SK-N-SH treated with all-trans-retinoic acid at 6 μM for 48 hours (cell line): Measurements from ENCODE around the gene IRF7.
"Not testable (repeated sequence)": the region's sequence is repeated elsewhere in the genome, so short reads cannot be mapped to it uniquely, and the experiment has no call there.

Experiments used
- ATAC-seq: fragments of 200-7000 bp; cut with Tn5 transposase; 3 replicates; pipeline ENCODE4 v1.9.1; 2020; ENCODE audit warnings: mild to moderate bottlenecking, moderate library complexity
- BACH2 ChIP-seq: fragments of 250-450 bp; sonication (Bioruptor Pico); IDR thresholded peaks from 2 replicates; pipeline ENCODE4 v1.9.0; 2021; ENCODE audit warnings: mild to moderate bottlenecking, borderline replicate concordance
- CREB5 ChIP-seq: fragments of 250-450 bp; sonication (Bioruptor Pico); IDR thresholded peaks from 2 replicates; pipeline ENCODE4 v1.5.1; 2020; ENCODE audit warnings: low read depth, mild to moderate bottlenecking, moderate library complexity
- CSDC2 ChIP-seq: fragments of 250-450 bp; sonication (Bioruptor Pico); IDR thresholded peaks from 2 replicates; pipeline ENCODE4 v1.5.0; 2020; ENCODE audit warnings: mild to moderate bottlenecking, moderate library complexity
- CSRNP3 ChIP-seq: fragments of 250-450 bp; sonication (Bioruptor Pico); IDR thresholded peaks from 2 replicates; pipeline ENCODE4 v1.5.1; 2021; ENCODE audit warnings: mild to moderate bottlenecking, moderate library complexity
- ESRRG ChIP-seq: fragments of 250-450 bp; sonication (Bioruptor Pico); IDR thresholded peaks from 2 replicates; pipeline ENCODE4 v1.6.1; 2021; ENCODE audit warnings: mild to moderate bottlenecking
- GLIS3 ChIP-seq: fragments of 250-450 bp; sonication (Bioruptor Pico); IDR thresholded peaks from 2 replicates; pipeline ENCODE4 v1.5.0; 2020; ENCODE audit warnings: mild to moderate bottlenecking, moderate library complexity
- ISL1 ChIP-seq: fragments of 250-450 bp; sonication (Bioruptor Pico); IDR thresholded peaks from 2 replicates; pipeline ENCODE4 v2.1.2; 2022; ENCODE audit warnings: mild to moderate bottlenecking, moderate library complexity
- PPARA ChIP-seq: fragments of 250-450 bp; sonication (Bioruptor Pico); IDR thresholded peaks from 2 replicates; pipeline ENCODE4 v1.5.0; 2020; ENCODE audit warnings: mild to moderate bottlenecking, borderline replicate concordance
- RARB ChIP-seq: fragments of 250-450 bp; sonication (Bioruptor Pico); IDR thresholded peaks from 2 replicates; pipeline ENCODE4 v1.8.0; 2021; ENCODE audit warnings: mild to moderate bottlenecking, moderate library complexity
- SNAI2 ChIP-seq: fragments of 250-450 bp; sonication (Bioruptor Pico); IDR thresholded peaks from 2 replicates; pipeline ENCODE4 v1.5.0; 2020; ENCODE audit warnings: mild to moderate bottlenecking, moderate library complexity
- TOX ChIP-seq: fragments of 250-450 bp; sonication (Bioruptor Pico); IDR thresholded peaks from 2 replicates; pipeline ENCODE4 v1.8.0; 2021; ENCODE audit warnings: mild to moderate bottlenecking, moderate library complexity, borderline replicate concordance
- ZC3H10 ChIP-seq: fragments of 250-450 bp; sonication (Bioruptor Pico); IDR thresholded peaks from 2 replicates; pipeline ENCODE4 v1.5.1; 2021; ENCODE audit warnings: mild to moderate bottlenecking, moderate library complexity
- ZFP3 ChIP-seq: fragments of 250-450 bp; sonication (Bioruptor Pico); IDR thresholded peaks from 2 replicates; pipeline ENCODE4 v1.5.0; 2020; ENCODE audit warnings: mild to moderate bottlenecking, moderate library complexity
- ZFP30 ChIP-seq: fragments of 450-650 bp; formaldehyde crosslinking; IDR thresholded peaks from 2 replicates; pipeline ENCODE4 v1.5.0; 2022; ENCODE audit warnings: mild to moderate bottlenecking, moderate library complexity
- ZNF565 ChIP-seq: fragments of 450-650 bp; formaldehyde crosslinking; conservative IDR thresholded peaks from 2 replicates; pipeline ENCODE4 v1.5.0; 2020; ENCODE audit warnings: low read depth, mild to moderate bottlenecking, moderate library complexity
- ZNF70 ChIP-seq: fragments of 450-650 bp; formaldehyde crosslinking; IDR thresholded peaks from 2 replicates; pipeline ENCODE4 v1.5.0; 2020; ENCODE audit warnings: mild to moderate bottlenecking, moderate library complexity
- ZNF8 ChIP-seq: fragments of 450-650 bp; formaldehyde crosslinking; IDR thresholded peaks from 2 replicates; pipeline ENCODE4 v1.5.0; 2020; ENCODE audit warnings: mild to moderate bottlenecking, moderate library complexity
- TF ChIP-seq, protein P1 (sequence below): fragments of 250-450 bp; sonication (Bioruptor Pico); IDR thresholded peaks from 2 replicates; pipeline ENCODE4 v1.8.0; 2021; ENCODE audit warnings: low read depth, mild to moderate bottlenecking, moderate library complexity, borderline replicate concordance
- TF ChIP-seq, protein P2 (sequence below): fragments of 250-450 bp; sonication (Bioruptor Pico); IDR thresholded peaks from 2 replicates; pipeline ENCODE4 v1.5.0; 2020; ENCODE audit warnings: mild to moderate bottlenecking, moderate library complexity

Gene IRF7

DNA sequence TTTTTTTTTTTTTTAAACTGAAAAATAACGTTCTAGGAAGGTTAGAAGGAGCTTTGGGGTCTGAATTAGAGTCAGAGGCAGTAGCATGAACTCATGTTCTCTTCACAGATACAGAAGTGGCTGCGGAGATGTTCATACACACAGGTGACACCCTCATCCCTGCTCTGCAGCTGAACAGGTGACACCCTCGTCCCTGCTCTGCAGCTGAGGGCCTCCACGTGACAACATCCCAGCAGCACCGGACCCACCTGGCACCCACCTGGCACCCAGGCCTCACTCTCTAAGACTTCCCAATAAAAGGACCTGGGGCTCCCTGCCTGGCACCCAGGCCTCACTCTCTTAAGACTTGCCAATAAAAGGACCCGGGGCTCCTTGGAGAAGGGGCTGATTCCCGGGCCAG is 41.1 kb upstream of the IRF7 start:
- TF ChIP-seq ZNF70 (CRISPR knock-in tag) (no peak), ZFP30 (CRISPR knock-in tag) (no peak), GLIS3 (no peak), ZC3H10 (CRISPR knock-in tag) (no peak), SNAI2 (CRISPR knock-in tag) (no peak), BACH2 (CRISPR knock-in tag) (no peak), ZNF8 (no peak), CREB5 (CRISPR knock-in tag) (no peak), TOX (CRISPR knock-in tag) (no peak), ESRRG (CRISPR knock-in tag) (no peak)
- TF ChIP-seq, protein P1, sequence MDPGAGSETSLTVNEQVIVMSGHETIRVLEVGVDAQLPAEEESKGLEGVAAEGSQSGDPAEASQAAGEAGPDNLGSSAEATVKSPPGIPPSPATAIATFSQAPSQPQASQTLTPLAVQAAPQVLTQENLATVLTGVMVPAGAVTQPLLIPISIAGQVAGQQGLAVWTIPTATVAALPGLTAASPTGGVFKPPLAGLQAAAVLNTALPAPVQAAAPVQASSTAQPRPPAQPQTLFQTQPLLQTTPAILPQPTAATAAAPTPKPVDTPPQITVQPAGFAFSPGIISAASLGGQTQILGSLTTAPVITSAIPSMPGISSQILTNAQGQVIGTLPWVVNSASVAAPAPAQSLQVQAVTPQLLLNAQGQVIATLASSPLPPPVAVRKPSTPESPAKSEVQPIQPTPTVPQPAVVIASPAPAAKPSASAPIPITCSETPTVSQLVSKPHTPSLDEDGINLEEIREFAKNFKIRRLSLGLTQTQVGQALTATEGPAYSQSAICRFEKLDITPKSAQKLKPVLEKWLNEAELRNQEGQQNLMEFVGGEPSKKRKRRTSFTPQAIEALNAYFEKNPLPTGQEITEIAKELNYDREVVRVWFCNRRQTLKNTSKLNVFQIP (CRISPR knock-in tag) = no peak
- TF ChIP-seq, protein P2, sequence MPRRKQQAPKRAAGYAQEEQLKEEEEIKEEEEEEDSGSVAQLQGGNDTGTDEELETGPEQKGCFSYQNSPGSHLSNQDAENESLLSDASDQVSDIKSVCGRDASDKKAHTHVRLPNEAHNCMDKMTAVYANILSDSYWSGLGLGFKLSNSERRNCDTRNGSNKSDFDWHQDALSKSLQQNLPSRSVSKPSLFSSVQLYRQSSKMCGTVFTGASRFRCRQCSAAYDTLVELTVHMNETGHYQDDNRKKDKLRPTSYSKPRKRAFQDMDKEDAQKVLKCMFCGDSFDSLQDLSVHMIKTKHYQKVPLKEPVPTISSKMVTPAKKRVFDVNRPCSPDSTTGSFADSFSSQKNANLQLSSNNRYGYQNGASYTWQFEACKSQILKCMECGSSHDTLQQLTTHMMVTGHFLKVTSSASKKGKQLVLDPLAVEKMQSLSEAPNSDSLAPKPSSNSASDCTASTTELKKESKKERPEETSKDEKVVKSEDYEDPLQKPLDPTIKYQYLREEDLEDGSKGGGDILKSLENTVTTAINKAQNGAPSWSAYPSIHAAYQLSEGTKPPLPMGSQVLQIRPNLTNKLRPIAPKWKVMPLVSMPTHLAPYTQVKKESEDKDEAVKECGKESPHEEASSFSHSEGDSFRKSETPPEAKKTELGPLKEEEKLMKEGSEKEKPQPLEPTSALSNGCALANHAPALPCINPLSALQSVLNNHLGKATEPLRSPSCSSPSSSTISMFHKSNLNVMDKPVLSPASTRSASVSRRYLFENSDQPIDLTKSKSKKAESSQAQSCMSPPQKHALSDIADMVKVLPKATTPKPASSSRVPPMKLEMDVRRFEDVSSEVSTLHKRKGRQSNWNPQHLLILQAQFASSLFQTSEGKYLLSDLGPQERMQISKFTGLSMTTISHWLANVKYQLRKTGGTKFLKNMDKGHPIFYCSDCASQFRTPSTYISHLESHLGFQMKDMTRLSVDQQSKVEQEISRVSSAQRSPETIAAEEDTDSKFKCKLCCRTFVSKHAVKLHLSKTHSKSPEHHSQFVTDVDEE = no peak
- no peak for ATAC-seq

DNA sequence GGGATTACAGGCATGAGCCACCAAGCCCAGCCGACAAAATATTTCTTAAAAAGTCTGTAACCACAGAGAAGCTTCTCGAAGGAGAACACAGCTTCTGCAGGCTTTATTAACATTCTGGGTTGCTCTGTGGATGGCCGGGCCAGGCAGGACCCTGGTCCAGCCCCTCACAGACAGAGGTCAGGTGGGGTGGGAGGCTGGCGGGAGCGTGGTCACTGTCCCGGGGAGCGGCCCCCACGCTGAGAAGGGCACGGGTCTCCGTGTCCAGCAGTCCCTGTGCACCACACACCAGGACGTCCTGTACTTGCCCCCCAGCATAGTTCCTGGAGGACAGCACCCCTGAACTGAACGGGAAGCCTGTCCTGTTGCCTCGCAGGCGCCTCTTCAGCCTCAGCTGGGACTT is 40.7 kb upstream of the IRF7 start:
- no peak for ATAC-seq

GRCh38 chr11:655036-655726 is 39.4 kb upstream of the IRF7 start:
- ATAC-seq = no peak
- TF ChIP-seq GLIS3 = no peak
- TF ChIP-seq, protein P2 = no peak
- TF ChIP-seq ISL1 (CRISPR knock-in tag) = no peak
- TF ChIP-seq ZFP30 (CRISPR knock-in tag) = no peak
- no peak for TF ChIP-seq TOX (CRISPR knock-in tag)
- TF ChIP-seq ZNF70 (CRISPR knock-in tag) = no peak
- no peak for TF ChIP-seq PPARA
- no peak for TF ChIP-seq ZFP3
- no peak for TF ChIP-seq CSRNP3

More for the DNA sequence above, 40.7 kb upstream of the IRF7 start:
- TF ChIP-seq CSDC2 (no peak), GLIS3 (no peak), ZNF565 (CRISPR knock-in tag) (no peak), ZFP3 (no peak), ZFP30 (CRISPR knock-in tag) (no peak), ISL1 (CRISPR knock-in tag) (no peak), CSRNP3 (no peak), ZNF70 (CRISPR knock-in tag) (no peak), RARB (CRISPR knock-in tag) (no peak)

DNA sequence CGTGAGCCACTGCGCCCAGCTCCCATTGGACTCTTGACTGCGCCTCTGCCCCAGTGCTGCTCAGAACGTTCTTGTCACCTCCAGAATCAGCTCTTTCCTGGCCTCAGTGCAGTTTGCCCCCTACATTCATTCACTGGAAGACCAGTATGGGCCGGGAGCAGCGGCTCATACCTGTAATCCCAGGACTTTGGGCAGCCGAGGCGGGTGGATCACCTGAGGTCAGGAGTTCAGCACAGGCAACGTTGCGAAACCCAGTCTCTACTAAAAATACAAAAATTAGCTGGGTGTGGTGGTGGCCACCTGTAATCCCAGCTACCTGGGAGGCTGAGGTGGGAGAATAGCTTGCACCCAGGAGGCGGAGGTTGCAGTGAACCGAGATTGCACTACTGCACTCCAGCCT is 38.7 kb upstream of the IRF7 start:
- ATAC-seq = not testable (repeated sequence)
